Natural killer cell (primary cell): ENCODE results near the gene MICB. TPM values are rescaled to one million over a fixed set of nuclear protein-coding genes. Genes with fewer than 3 reads are reported as not detected.

Source experiments
- ATAC-seq, 3 donors: fragments of 150-1000 bp in 2 of 3; fragments of 200-7000 bp in 1 of 3; cut with Tn5 transposase; 1 replicate in 1 of 3; 2 replicates in 2 of 3; pipeline ENCODE4 v1.10.0; 2021; ENCODE audit warnings: mild to moderate bottlenecking in 2 of 3, moderate library complexity in 2 of 3
- DNase-seq, 2 donors: peaks; one replicate each; pipeline versions ENCODE4 v3.0.0 to v3.0.0-alpha.2; 2013 to 2021; ENCODE audit warnings: mixed read lengths in 1 of 2
- H3K27ac ChIP-seq: one replicate; pipeline ENCODE4 v1.5.1; 2013; ENCODE audit warnings: mild to moderate bottlenecking, low read length
- H3K27me3 ChIP-seq: one replicate; pipeline ENCODE4 v1.6.1; 2013; ENCODE audit warnings: low read length; ENCODE audit not compliant: control insufficient read depth, insufficient read depth
- H3K36me3 ChIP-seq: one replicate; pipeline ENCODE4 v1.6.1; 2013; ENCODE audit warnings: low read length; ENCODE audit not compliant: control insufficient read depth, insufficient read depth
- H3K4me1 ChIP-seq: one replicate; pipeline ENCODE4 v1.6.1; 2013; ENCODE audit warnings: low read length; ENCODE audit not compliant: control insufficient read depth, insufficient read depth
- H3K4me3 ChIP-seq: one replicate; pipeline ENCODE4 v1.5.1; 2013; ENCODE audit warnings: low read length
- H3K9me3 ChIP-seq: one replicate; pipeline ENCODE4 v1.6.1; 2013; ENCODE audit warnings: low read length; ENCODE audit not compliant: control insufficient read depth, insufficient read depth
- H3K27ac Mint-ChIP-seq, 2 donors: one replicate each; pipeline ENCODE4 v1.8.0; 2022; ENCODE audit warnings: mild to moderate bottlenecking in 2 of 2, mixed read lengths in 2 of 2, moderate library complexity in 1 of 2
- H3K27me3 Mint-ChIP-seq, 2 donors: one replicate each; pipeline ENCODE4 v1.8.0; 2022; ENCODE audit warnings: low read depth in 2 of 2, mixed read lengths in 2 of 2
- H3K36me3 Mint-ChIP-seq: one replicate; pipeline ENCODE4 v1.8.0; 2022; ENCODE audit warnings: mixed read lengths
- H3K4me1 Mint-ChIP-seq, 2 donors: one replicate each; pipeline ENCODE4 v1.8.0; 2022; ENCODE audit warnings: mixed read lengths in 2 of 2
- H3K4me3 Mint-ChIP-seq: one replicate; pipeline ENCODE4 v1.8.0; 2022; ENCODE audit warnings: mild to moderate bottlenecking, moderate library complexity, mixed read lengths
- H3K9me3 Mint-ChIP-seq, 2 donors: one replicate each; pipeline ENCODE4 v1.8.0; 2022; ENCODE audit warnings: mixed read lengths in 2 of 2
- CTCF ChIP-seq: fragments of 200-600 bp; IDR thresholded peaks from one replicate; pipeline ENCODE4 v1.8.0; 2022; ENCODE audit warnings: antibody characterized with exemption
- WGBS: methylation state at CpG from one replicate; pipeline ENCODE4 v1.1.7; 2013; ENCODE audit warnings: missing lambda C conversion rate; ENCODE audit not compliant: insufficient coverage; 5-methylcytosine and 5-hydroxymethylcytosine counted together
- intact Hi-C: fragments of 100-400 bp; cut with micrococcal nuclease; formaldehyde crosslinking; loops from one replicate; pipeline ENCODE4 v1.14.2; 2022
- total RNA-seq, 4 donors: library from RNA; stranded (reverse); fragments of 120-200 nt in 1 of 4; gene quantifications; one replicate each; pipeline versions ENCODE4 v1.2.3 to v1.2.4, GENCODE V29; 2013 to 2022

The MICB gene
- total RNA-seq, 3 donors from 2014 or later (not counting 1 experiment from before 2014, with no cell fraction given), result 33.5 to 39.0 (median 37.6) TPM

- H3K4me3 ChIP-seq, result no peak overlapping the region
- DNase-seq (no peak), ATAC-seq (no peak)
- WGBS, result 97% methylated on average over 5 of the region's 7 CpGs
- H3K4me1 ChIP-seq, result no peaks in the 10 kb centered on the region
- H3K27me3 ChIP-seq, result no peaks in the 10 kb centered on the region
- H3K4me1 Mint-ChIP-seq, result peaks cover 17 to 27% of the 10 kb centered on the region in 2 donors
- H3K4me3 Mint-ChIP-seq, result no peak overlapping the region
- intact Hi-C loops, result no loop called here
- peaks cover 65% of the 10 kb centered on the region for H3K36me3 ChIP-seq
- no peaks in the 10 kb centered on the region for H3K9me3 Mint-ChIP-seq
- H3K36me3 Mint-ChIP-seq, result peaks cover 11% of the 10 kb centered on the region
- H3K9me3 ChIP-seq, result no peaks in the 10 kb centered on the region
- no peaks in the 10 kb centered on the region for H3K27me3 Mint-ChIP-seq
- TF ChIP-seq CTCF, result no peak
- no peak overlapping the region for H3K27ac ChIP-seq
- no peak overlapping the region for H3K27ac Mint-ChIP-seq
These were observed 33.2 kb downstream of the MICB start for GRCh38 chr6:31531162-31531561.

- Mint-ChIP-seq H3K36me3 (peaks cover 17% of the 10 kb centered on the region), H3K4me1 (peaks cover 23 to 32% of the 10 kb centered on the region in 2 donors), H3K27me3 (no peaks in the 10 kb centered on the region), H3K9me3 (no peaks in the 10 kb centered on the region), H3K27ac (peak overlapping the region; percentile 9 to 37), H3K4me3 (no peak overlapping the region)
- TF ChIP-seq CTCF, result no peak
- WGBS, result 92% methylated on average over 7 of the region's 9 CpGs
- intact Hi-C loops, result no loop called here
- Histone ChIP-seq H3K27ac (no peak overlapping the region), H3K4me3 (no peak overlapping the region), H3K27me3 (no peaks in the 10 kb centered on the region), H3K36me3 (peaks cover 73% of the 10 kb centered on the region), H3K9me3 (no peaks in the 10 kb centered on the region), H3K4me1 (no peaks in the 10 kb centered on the region)
- no peak for ATAC-seq
- no peak for DNase-seq
These were observed 34.1 kb downstream of the MICB start for GRCh38 chr6:31531771-31532643.

GRCh38 chr6:31532644-31533454 is 34.9 kb downstream of the MICB start:
- intact Hi-C loops, result no loop called here
- H3K9me3 ChIP-seq, result no peaks in the 10 kb centered on the region
- TF ChIP-seq CTCF, result no peak
- no peak for ATAC-seq
- peaks cover 23 to 36% of the 10 kb centered on the region in 2 donors for H3K4me1 Mint-ChIP-seq
- no peaks in the 10 kb centered on the region for H3K27me3 Mint-ChIP-seq
- H3K27me3 ChIP-seq, result no peaks in the 10 kb centered on the region
- WGBS, result 86% methylated on average over 8 of the region's 9 CpGs
- H3K36me3 ChIP-seq, result peaks cover 77% of the 10 kb centered on the region
- H3K4me3 ChIP-seq, result no peak overlapping the region
- H3K4me3 Mint-ChIP-seq, result no peak overlapping the region
- no peaks in the 10 kb centered on the region for H3K9me3 Mint-ChIP-seq
- H3K27ac Mint-ChIP-seq, result peak overlapping the region; percentile 37 to 51
- H3K27ac ChIP-seq, result no peak overlapping the region
- peaks cover 17% of the 10 kb centered on the region for H3K36me3 Mint-ChIP-seq
- H3K4me1 ChIP-seq, result no peaks in the 10 kb centered on the region
- DNase-seq, result no peak
